ENCODE results near the gene FRMPD3. TPM values are rescaled to one million over a fixed set of nuclear protein-coding genes. Genes with fewer than 3 reads are reported as not detected.

The FRMPD3 gene
- total and polyA plus RNA-seq, 2 experiments from 2014 or later = 0.11 to 1.4 TPM

DNA sequence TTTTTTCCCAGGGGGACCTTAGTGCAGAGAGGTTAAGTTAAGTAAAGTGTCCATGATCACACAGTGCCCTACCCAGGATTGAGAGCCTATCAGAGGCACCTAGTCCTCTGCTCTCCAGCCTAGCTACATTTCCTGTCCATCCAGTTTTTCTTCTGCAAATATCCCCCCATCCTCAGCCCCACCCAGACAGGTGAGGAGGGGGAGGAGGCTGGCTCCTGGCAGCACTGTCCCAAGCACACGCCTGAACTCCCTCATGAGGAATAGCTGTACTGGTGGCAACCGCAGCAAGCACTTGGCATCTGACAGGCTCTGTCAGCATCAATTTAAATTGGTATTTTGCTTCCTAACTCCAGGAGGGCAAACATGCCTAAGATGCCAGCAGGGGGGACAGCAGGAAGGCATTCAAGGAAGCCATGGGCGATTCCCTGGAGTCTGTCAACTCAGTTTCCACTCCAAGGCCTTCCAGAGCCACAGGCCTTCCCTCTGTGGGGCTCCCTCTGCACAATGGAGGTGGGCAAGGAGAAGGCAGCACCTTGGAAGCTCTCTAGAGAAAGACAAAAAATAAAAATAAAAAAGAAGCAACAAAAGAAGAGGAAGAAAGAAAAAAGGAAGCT is 6.4 kb upstream of the FRMPD3 start:
- Histone ChIP-seq H3K27me3 (ENCODE audit: insufficient read depth) (peaks cover 13% of the 10 kb centered on the region), H3K27ac (ENCODE audit: low read depth) (no peak overlapping the region), H3K4me3 (no peak overlapping the region), H3F3A (replicated peaks; ENCODE audit: low read depth) (no peaks in the 10 kb centered on the region), H3K4me2 (no peak overlapping the region), H4K20me1 (replicated peaks; ENCODE audit: insufficient read depth) (no peaks in the 10 kb centered on the region), H3K36me3 (ENCODE audit: insufficient read depth) (no peaks in the 10 kb centered on the region), H3K79me2 (replicated peaks; ENCODE audit: insufficient read depth) (no peaks in the 10 kb centered on the region), H3K4me1 (ENCODE audit: insufficient read depth) (no peaks in the 10 kb centered on the region; the same call in 1 of the 2 replicates), H3K9me2 (ENCODE audit: insufficient read depth) (no peaks in the 10 kb centered on the region), H2AFZ (no peak overlapping the region)
- Mint-ChIP-seq H3K4me3 (no peak overlapping the region), H3K27ac (no peak overlapping the region), H3K27me3 (ENCODE audit: insufficient read depth, low read depth, poor library complexity) (peaks cover 7% of the 10 kb centered on the region), H3K36me3 (ENCODE audit: low read depth) (no peaks in the 10 kb centered on the region), H3K4me1 (peaks cover 18% of the 10 kb centered on the region), H3K9me3 (no peaks in the 10 kb centered on the region)
- TF ChIP-seq, protein P1, sequence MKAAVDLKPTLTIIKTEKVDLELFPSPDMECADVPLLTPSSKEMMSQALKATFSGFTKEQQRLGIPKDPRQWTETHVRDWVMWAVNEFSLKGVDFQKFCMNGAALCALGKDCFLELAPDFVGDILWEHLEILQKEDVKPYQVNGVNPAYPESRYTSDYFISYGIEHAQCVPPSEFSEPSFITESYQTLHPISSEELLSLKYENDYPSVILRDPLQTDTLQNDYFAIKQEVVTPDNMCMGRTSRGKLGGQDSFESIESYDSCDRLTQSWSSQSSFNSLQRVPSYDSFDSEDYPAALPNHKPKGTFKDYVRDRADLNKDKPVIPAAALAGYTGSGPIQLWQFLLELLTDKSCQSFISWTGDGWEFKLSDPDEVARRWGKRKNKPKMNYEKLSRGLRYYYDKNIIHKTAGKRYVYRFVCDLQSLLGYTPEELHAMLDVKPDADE (IDR thresholded peaks at IDR 0.05) = no peak
- TF ChIP-seq, protein P2, sequence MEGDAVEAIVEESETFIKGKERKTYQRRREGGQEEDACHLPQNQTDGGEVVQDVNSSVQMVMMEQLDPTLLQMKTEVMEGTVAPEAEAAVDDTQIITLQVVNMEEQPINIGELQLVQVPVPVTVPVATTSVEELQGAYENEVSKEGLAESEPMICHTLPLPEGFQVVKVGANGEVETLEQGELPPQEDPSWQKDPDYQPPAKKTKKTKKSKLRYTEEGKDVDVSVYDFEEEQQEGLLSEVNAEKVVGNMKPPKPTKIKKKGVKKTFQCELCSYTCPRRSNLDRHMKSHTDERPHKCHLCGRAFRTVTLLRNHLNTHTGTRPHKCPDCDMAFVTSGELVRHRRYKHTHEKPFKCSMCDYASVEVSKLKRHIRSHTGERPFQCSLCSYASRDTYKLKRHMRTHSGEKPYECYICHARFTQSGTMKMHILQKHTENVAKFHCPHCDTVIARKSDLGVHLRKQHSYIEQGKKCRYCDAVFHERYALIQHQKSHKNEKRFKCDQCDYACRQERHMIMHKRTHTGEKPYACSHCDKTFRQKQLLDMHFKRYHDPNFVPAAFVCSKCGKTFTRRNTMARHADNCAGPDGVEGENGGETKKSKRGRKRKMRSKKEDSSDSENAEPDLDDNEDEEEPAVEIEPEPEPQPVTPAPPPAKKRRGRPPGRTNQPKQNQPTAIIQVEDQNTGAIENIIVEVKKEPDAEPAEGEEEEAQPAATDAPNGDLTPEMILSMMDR (conservative IDR thresholded peaks at IDR 0.05; ENCODE audit: low read depth in 2 of 2) = no peak
- TF ChIP-seq, protein P3, sequence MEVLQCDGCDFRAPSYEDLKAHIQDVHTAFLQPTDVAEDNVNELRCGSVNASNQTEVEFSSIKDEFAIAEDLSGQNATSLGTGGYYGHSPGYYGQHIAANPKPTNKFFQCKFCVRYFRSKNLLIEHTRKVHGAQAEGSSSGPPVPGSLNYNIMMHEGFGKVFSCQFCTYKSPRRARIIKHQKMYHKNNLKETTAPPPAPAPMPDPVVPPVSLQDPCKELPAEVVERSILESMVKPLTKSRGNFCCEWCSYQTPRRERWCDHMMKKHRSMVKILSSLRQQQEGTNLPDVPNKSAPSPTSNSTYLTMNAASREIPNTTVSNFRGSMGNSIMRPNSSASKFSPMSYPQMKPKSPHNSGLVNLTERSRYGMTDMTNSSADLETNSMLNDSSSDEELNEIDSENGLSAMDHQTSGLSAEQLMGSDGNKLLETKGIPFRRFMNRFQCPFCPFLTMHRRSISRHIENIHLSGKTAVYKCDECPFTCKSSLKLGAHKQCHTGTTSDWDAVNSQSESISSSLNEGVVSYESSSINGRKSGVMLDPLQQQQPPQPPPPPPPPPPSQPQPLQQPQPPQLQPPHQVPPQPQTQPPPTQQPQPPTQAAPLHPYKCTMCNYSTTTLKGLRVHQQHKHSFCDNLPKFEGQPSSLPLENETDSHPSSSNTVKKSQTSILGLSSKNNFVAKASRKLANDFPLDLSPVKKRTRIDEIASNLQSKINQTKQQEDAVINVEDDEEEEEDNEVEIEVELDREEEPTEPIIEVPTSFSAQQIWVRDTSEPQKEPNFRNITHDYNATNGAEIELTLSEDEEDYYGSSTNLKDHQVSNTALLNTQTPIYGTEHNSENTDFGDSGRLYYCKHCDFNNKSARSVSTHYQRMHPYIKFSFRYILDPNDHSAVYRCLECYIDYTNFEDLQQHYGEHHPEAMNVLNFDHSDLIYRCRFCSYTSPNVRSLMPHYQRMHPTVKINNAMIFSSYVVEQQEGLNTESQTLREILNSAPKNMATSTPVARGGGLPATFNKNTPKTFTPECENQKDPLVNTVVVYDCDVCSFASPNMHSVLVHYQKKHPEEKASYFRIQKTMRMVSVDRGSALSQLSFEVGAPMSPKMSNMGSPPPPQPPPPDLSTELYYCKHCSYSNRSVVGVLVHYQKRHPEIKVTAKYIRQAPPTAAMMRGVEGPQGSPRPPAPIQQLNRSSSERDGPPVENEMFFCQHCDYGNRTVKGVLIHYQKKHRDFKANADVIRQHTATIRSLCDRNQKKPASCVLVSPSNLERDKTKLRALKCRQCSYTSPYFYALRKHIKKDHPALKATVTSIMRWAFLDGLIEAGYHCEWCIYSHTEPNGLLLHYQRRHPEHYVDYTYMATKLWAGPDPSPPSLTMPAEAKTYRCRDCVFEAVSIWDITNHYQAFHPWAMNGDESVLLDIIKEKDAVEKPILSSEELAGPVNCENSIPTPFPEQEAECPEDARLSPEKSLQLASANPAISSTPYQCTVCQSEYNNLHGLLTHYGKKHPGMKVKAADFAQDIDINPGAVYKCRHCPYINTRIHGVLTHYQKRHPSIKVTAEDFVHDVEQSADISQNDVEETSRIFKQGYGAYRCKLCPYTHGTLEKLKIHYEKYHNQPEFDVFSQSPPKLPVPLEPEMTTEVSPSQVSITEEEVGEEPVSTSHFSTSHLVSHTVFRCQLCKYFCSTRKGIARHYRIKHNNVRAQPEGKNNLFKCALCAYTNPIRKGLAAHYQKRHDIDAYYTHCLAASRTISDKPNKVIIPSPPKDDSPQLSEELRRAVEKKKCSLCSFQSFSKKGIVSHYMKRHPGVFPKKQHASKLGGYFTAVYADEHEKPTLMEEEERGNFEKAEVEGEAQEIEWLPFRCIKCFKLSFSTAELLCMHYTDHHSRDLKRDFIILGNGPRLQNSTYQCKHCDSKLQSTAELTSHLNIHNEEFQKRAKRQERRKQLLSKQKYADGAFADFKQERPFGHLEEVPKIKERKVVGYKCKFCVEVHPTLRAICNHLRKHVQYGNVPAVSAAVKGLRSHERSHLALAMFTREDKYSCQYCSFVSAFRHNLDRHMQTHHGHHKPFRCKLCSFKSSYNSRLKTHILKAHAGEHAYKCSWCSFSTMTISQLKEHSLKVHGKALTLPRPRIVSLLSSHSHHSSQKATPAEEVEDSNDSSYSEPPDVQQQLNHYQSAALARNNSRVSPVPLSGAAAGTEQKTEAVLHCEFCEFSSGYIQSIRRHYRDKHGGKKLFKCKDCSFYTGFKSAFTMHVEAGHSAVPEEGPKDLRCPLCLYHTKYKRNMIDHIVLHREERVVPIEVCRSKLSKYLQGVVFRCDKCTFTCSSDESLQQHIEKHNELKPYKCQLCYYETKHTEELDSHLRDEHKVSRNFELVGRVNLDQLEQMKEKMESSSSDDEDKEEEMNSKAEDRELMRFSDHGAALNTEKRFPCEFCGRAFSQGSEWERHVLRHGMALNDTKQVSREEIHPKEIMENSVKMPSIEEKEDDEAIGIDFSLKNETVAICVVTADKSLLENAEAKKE (CRISPR knock-in tag; IDR thresholded peaks at IDR 0.05) = no peak
- TF ChIP-seq, protein P4, sequence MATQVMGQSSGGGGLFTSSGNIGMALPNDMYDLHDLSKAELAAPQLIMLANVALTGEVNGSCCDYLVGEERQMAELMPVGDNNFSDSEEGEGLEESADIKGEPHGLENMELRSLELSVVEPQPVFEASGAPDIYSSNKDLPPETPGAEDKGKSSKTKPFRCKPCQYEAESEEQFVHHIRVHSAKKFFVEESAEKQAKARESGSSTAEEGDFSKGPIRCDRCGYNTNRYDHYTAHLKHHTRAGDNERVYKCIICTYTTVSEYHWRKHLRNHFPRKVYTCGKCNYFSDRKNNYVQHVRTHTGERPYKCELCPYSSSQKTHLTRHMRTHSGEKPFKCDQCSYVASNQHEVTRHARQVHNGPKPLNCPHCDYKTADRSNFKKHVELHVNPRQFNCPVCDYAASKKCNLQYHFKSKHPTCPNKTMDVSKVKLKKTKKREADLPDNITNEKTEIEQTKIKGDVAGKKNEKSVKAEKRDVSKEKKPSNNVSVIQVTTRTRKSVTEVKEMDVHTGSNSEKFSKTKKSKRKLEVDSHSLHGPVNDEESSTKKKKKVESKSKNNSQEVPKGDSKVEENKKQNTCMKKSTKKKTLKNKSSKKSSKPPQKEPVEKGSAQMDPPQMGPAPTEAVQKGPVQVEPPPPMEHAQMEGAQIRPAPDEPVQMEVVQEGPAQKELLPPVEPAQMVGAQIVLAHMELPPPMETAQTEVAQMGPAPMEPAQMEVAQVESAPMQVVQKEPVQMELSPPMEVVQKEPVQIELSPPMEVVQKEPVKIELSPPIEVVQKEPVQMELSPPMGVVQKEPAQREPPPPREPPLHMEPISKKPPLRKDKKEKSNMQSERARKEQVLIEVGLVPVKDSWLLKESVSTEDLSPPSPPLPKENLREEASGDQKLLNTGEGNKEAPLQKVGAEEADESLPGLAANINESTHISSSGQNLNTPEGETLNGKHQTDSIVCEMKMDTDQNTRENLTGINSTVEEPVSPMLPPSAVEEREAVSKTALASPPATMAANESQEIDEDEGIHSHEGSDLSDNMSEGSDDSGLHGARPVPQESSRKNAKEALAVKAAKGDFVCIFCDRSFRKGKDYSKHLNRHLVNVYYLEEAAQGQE (IDR thresholded peaks at IDR 0.05; ENCODE audit: unreplicated experiment) = no peak
- no peak for TF ChIP-seq NANOG (IDR thresholded peaks at IDR 0.05; ENCODE audit: borderline replicate concordance)
- TF ChIP-seq ZNF331 (CRISPR knock-in tag; IDR thresholded peaks at IDR 0.05; ENCODE audit: low read depth) = no peak
- no peak for TF ChIP-seq STAT1 (IDR thresholded peaks at IDR 0.05; ENCODE audit: unreplicated experiment)
- no peak for TF ChIP-seq CREB1 (CRISPR knock-in tag; IDR thresholded peaks at IDR 0.05; ENCODE audit: low read depth)
- TF ChIP-seq EZH2phosphoT487 (IDR thresholded peaks at IDR 0.05; ENCODE audit: unreplicated experiment) = no peak
- TF ChIP-seq EZH2 (IDR thresholded peaks at IDR 0.05; ENCODE audit: low read depth, unreplicated experiment) = no peak
- no peak for TF ChIP-seq POLR2AphosphoS5 (IDR thresholded peaks at IDR 0.05; ENCODE audit: low read depth)
- no peak for TF ChIP-seq ZNF114 (CRISPR knock-in tag; IDR thresholded peaks at IDR 0.05)
- no peak for TF ChIP-seq JUNB (IDR thresholded peaks at IDR 0.05; ENCODE audit: unreplicated experiment)
- DNase-seq (ENCODE audit: low spot score) = no peak
- peak; percentile 71 for ATAC-seq

Data from GM23338 (cell line).